H1 (cell line): Measurements from ENCODE around the gene PIGL. TPM values are rescaled to one million over a fixed set of nuclear protein-coding genes. Genes with fewer than 3 reads are reported as not detected.

ENCODE experiments used
- CBX8 ChIP-seq: fragments of 300-800, 300-1000 bp; sonication (generic); IDR thresholded peaks from 2 replicates; pipeline ENCODE4 v1.7.1; 2016; ENCODE audit warnings: low read depth, low read length, borderline replicate concordance
- HDAC2 ChIP-seq, 2 experiments: fragments of 300-600 bp in 1 of 2; sonication (generic) in 1 of 2; IDR thresholded peaks; 2 replicates each; pipeline ENCODE4 v1.6.1; 2011 to 2012; ENCODE audit warnings: low read depth in 2 of 2, low read length in 2 of 2, mild to moderate bottlenecking in 2 of 2, moderate library complexity in 2 of 2, borderline replicate concordance in 1 of 2, inconsistent platforms in 1 of 2
- NANOG ChIP-seq: IDR thresholded peaks from 2 replicates; pipeline ENCODE4 v1.6.1; 2011; ENCODE audit warnings: low read length, low read depth, mild to moderate bottlenecking, inconsistent platforms; ENCODE audit not compliant: insufficient read depth, poor library complexity, severe bottlenecking
- PHF8 ChIP-seq: fragments of 200-600 bp; sonication (generic); conservative IDR thresholded peaks from 2 replicates; pipeline ENCODE4 v1.7.1; 2012; ENCODE audit warnings: low read depth, mild to moderate bottlenecking, inconsistent platforms, low read length, moderate library complexity
- POLR2AphosphoS5 ChIP-seq: IDR thresholded peaks from 2 replicates; pipeline ENCODE4 v1.6.1; 2011; ENCODE audit warnings: low read depth, low read length
- TAF7 ChIP-seq: optimal IDR thresholded peaks from 2 replicates; pipeline ENCODE3; 2011; ENCODE audit warnings: low read depth, mild to moderate bottlenecking, inconsistent platforms, low read length, moderate library complexity, borderline replicate concordance
- USF2 ChIP-seq: IDR thresholded peaks from 2 replicates; pipeline ENCODE4 v1.6.1; 2011; ENCODE audit warnings: low read length, improper control_type of control experiment
- polyA plus RNA-seq, 7 experiments: library from polyadenylated mRNA; depleted of rRNA in 3 of 7; stranded (reverse) in 5 of 7; unstranded in 2 of 7; fragments of >200 nt in 5 of 7; fragments of 200-250 nt in 2 of 7; gene quantifications; 1 replicate in 5 of 7; 2 replicates in 1 of 7; 4 replicates in 1 of 7; pipeline versions ENCODE4 v1.2.1 to v1.2.3, GENCODE V29; 2011 to 2013; ENCODE audit warnings: missing spikeins in 2 of 7, mixed read lengths in 2 of 7
- total RNA-seq: library from RNA; stranded (reverse); fragmentation: NEBNext Ultra II Directional; extraction: Animal tissue kit (Norgen Biotek cat#: 25700); gene quantifications from 2 replicates; pipeline ENCODE4 v1.2.1, GENCODE V29; 2021

The PIGL gene
- total and polyA plus RNA-seq, 2 of the 8 experiments (the other 6 are each of a cell fraction or from before 2014, with no cell fraction given) = 28.4 to 30.8 TPM

GRCh38 chr17:16288860-16289571 is 72.0 kb downstream of the PIGL start (continued):
- TF ChIP-seq HDAC2 (IDR thresholded peaks at IDR 0.05; ENCODE audit: borderline replicate concordance in 1 of 2, low read depth in 2 of 2, low read length in 2 of 2) (no peak), POLR2AphosphoS5 (no peak), PHF8 (no peak), USF2 (no peak), NANOG (no peak), CBX8 (no peak), TAF7 (no peak)
